Thyroid gland (tissue), 4 donors: ENCODE results near the gene FEV.

Experiments used
- CTCF ChIP-seq, 6 experiments: fragments of 200-600 bp in 3 of 6; fragments of 450-650 bp in 3 of 6; sonication (generic) in 3 of 6; IDR thresholded peaks; one replicate each; pipeline ENCODE4 v1.5.1; 2016 to 2019; ENCODE audit warnings: antibody characterized with exemption in 6 of 6, mild to moderate bottlenecking in 2 of 6, inconsistent platforms in 1 of 6, moderate library complexity in 1 of 6
- POLR2A ChIP-seq, 2 donors: fragments of 450-650 bp; IDR thresholded peaks; one replicate each; pipeline ENCODE4 v1.6.1; 2017; ENCODE audit warnings: antibody characterized with exemption in 2 of 2, mild to moderate bottlenecking in 2 of 2, moderate library complexity in 1 of 2

- no peak for TF ChIP-seq POLR2A (IDR thresholded peaks at IDR 0.05)
- no peak for TF ChIP-seq CTCF (IDR thresholded peaks at IDR 0.05)
These were observed 35.8 kb upstream of the FEV start for GRCh38 chr2:219020604-219021365.
